Caco-2 (cell line): ENCODE measurements around the gene MAP7D3. TPM values are rescaled to one million over a fixed set of nuclear protein-coding genes. Genes with fewer than 3 reads are reported as not detected.

Experiments
- BruUV-seq: library from RNA; stranded (reverse); fragments of 400-500 nt; replicated peaks from 2 replicates; lab custom pipeline; 2021; lab: Mats Ljungman, UMichigan
- CTCF ChIA-PET: fragments of 300-600 bp; sonication (Branson Sonifier 250); formaldehyde crosslinking; loops from one replicate; lab custom pipeline; 2022; ENCODE audit warnings: antibody characterized with exemption; lab: Charles Lee
- POLR2A ChIA-PET: fragments of 300-600 bp; sonication (Branson Sonifier 250); formaldehyde crosslinking; loops from one replicate; lab custom pipeline; 2022; ENCODE audit warnings: antibody characterized with exemption; lab: Charles Lee
- DNase-seq, 2 experiments: peaks; one replicate each; pipeline versions ENCODE4 v3.0.0 to v3.0.0-alpha.2; 2020 to 2022
- H3K27me3 ChIP-seq: replicated peaks from 2 replicates; pipeline ENCODE4 v1.6.0; 2011; ENCODE audit warnings: low read length; ENCODE audit not compliant: control insufficient read depth, insufficient read depth
- H3K36me3 ChIP-seq: 2 replicates; pipeline ENCODE4 v1.5.1; 2011; ENCODE audit warnings: low read length; ENCODE audit not compliant: control insufficient read depth, insufficient read depth
- H3K4me1 ChIP-seq: fragments of 250-450 bp; sonication (Bioruptor Pico); 2 replicates; pipeline ENCODE4 v1.5.1; 2020; ENCODE audit warnings: mild to moderate bottlenecking
- H3K4me3 ChIP-seq: 2 replicates; pipeline ENCODE4 v1.5.1; 2011; ENCODE audit warnings: low read depth, mild to moderate bottlenecking, control low read depth, low read length
- H3K9me3 ChIP-seq: fragments of 250-450 bp; sonication (Bioruptor Pico); 2 replicates; pipeline ENCODE4 v1.5.1; 2020; ENCODE audit warnings: mild to moderate bottlenecking, moderate library complexity
- H3K27ac Mint-ChIP-seq: one replicate; pipeline ENCODE4 v1.8.0; 2022; ENCODE audit warnings: mixed read lengths; ENCODE audit not compliant: unreplicated experiment
- H3K27me3 Mint-ChIP-seq: one replicate; pipeline ENCODE4 v1.8.0; 2022; ENCODE audit warnings: mixed read lengths; ENCODE audit not compliant: insufficient read depth, unreplicated experiment
- H3K36me3 Mint-ChIP-seq: one replicate; pipeline ENCODE4 v1.8.0; 2022; ENCODE audit warnings: mild to moderate bottlenecking, mixed read lengths; ENCODE audit not compliant: insufficient read depth, unreplicated experiment
- H3K4me1 Mint-ChIP-seq: one replicate; pipeline ENCODE4 v1.8.0; 2022; ENCODE audit warnings: low read depth, mixed read lengths; ENCODE audit not compliant: unreplicated experiment
- H3K4me3 Mint-ChIP-seq: one replicate; pipeline ENCODE4 v1.8.0; 2022; ENCODE audit warnings: mild to moderate bottlenecking, moderate library complexity, mixed read lengths; ENCODE audit not compliant: unreplicated experiment
- H3K9me3 Mint-ChIP-seq: one replicate; pipeline ENCODE4 v1.8.0; 2022; ENCODE audit warnings: mixed read lengths; ENCODE audit not compliant: unreplicated experiment
- intact Hi-C: fragments of 100-400 bp; cut with micrococcal nuclease; formaldehyde crosslinking; loops from one replicate; pipeline ENCODE4 v1.10.0; 2022; ENCODE audit not compliant: unreplicated experiment
- total RNA-seq: library from RNA; stranded (reverse); gene quantifications from 2 replicates; pipeline ENCODE4 v1.2.3, GENCODE V29; 2022
- TF ChIP-seq, protein P1 (sequence below), 2 experiments: fragments of 200-600 bp in 1 of 2; IDR thresholded peaks; 1 replicate in 1 of 2; 2 replicates in 1 of 2; pipeline versions ENCODE4 v1.5.1 to v1.8.0; 2011 to 2022; ENCODE audit warnings: antibody characterized with exemption in 1 of 2, control low read depth in 1 of 2, inconsistent platforms in 1 of 2, low read depth in 1 of 2, low read length in 1 of 2, mild to moderate bottlenecking in 1 of 2, moderate library complexity in 1 of 2; ENCODE audit not compliant: insufficient read depth in 1 of 2, severe bottlenecking in 1 of 2, unreplicated experiment in 1 of 2

The MAP7D3 gene
- total RNA-seq, 1 experiment from 2014 or later = 6.0 TPM

DNA sequence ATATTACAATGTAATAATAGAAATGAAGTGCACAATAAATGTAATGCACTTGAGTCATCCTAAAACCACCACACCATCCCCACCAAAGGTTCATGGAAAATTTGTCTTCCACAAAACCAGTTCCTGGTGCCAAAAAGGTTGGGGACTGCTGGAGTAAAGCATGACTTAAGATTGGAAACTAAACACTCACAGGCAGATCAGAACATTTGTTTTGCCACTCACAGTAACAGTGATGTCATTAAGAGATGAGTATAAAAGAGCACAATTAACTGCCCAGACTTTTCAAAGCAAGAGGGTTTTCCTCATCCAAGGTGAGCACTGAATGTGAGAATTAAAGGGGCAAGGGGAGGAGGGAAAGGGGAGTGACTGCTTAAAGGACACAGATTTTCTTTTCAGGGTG, 35.6 kb downstream of the MAP7D3 start:
- ChIA-PET CTCF (no interaction called here), POLR2A (no interaction called here)
- Histone ChIP-seq H3K9me3 (no peaks in the 10 kb centered on the region), H3K36me3 (no peaks in the 10 kb centered on the region), H3K4me3 (no peak overlapping the region), H3K4me1 (peaks cover 3% of the 10 kb centered on the region; the same call in 1 of the 2 replicates), H3K27me3 (no peaks in the 10 kb centered on the region)
- intact Hi-C loops = no loop called here
- Mint-ChIP-seq H3K9me3 (no peaks in the 10 kb centered on the region), H3K27me3 (no peaks in the 10 kb centered on the region), H3K36me3 (no peaks in the 10 kb centered on the region), H3K4me3 (no peak overlapping the region), H3K4me1 (no peaks in the 10 kb centered on the region), H3K27ac (no peak overlapping the region)
- DNase-seq = no peak
- TF ChIP-seq, protein P1, sequence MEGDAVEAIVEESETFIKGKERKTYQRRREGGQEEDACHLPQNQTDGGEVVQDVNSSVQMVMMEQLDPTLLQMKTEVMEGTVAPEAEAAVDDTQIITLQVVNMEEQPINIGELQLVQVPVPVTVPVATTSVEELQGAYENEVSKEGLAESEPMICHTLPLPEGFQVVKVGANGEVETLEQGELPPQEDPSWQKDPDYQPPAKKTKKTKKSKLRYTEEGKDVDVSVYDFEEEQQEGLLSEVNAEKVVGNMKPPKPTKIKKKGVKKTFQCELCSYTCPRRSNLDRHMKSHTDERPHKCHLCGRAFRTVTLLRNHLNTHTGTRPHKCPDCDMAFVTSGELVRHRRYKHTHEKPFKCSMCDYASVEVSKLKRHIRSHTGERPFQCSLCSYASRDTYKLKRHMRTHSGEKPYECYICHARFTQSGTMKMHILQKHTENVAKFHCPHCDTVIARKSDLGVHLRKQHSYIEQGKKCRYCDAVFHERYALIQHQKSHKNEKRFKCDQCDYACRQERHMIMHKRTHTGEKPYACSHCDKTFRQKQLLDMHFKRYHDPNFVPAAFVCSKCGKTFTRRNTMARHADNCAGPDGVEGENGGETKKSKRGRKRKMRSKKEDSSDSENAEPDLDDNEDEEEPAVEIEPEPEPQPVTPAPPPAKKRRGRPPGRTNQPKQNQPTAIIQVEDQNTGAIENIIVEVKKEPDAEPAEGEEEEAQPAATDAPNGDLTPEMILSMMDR (IDR thresholded peaks at IDR 0.05; ENCODE audit: insufficient read depth in 1 of 2, low read depth in 1 of 2, low read length in 1 of 2, severe bottlenecking in 1 of 2, unreplicated experiment in 1 of 2) = no peak
- no TSS peak for BruUV-seq

DNA sequence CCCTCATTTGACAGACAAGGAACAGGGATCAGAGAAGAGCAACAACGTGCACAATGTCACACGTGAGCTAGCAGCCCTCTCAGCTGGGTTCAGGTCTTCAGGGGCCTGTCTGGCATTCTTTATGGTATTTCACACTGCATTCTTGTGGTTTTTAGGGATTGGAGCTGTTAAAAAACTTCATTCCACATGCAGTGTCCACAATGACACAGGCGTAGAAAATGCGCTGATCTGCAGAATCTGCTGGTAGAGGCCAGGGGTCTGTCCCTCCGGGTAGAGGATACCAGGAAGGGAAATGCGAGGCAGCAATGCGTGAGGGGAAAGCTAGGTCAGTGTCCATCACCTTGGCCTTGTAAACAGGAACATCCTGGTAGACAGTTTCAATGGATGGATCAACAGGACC, 36.6 kb downstream of the MAP7D3 start:
- POLR2A ChIA-PET = interaction anchor here (0.6 kb wide), 1 partner anchor 547 kb away, joined by 3 read pairs; no protein-coding TSS in a partner anchor
- H3K27me3 Mint-ChIP-seq = no peaks in the 10 kb centered on the region
- intact Hi-C loops = no loop called here
- DNase-seq = peak in 1 of 2 experiments; percentile 9
- H3K9me3 Mint-ChIP-seq = no peaks in the 10 kb centered on the region
- Histone ChIP-seq H3K9me3 (no peaks in the 10 kb centered on the region), H3K4me3 (no peak overlapping the region), H3K36me3 (no peaks in the 10 kb centered on the region), H3K4me1 (no peaks in the 10 kb centered on the region), H3K27me3 (no peaks in the 10 kb centered on the region)
- H3K4me3 Mint-ChIP-seq = no peak overlapping the region
- H3K36me3 Mint-ChIP-seq = no peaks in the 10 kb centered on the region
- H3K4me1 Mint-ChIP-seq = no peaks in the 10 kb centered on the region
- TF ChIP-seq, protein P1 (IDR thresholded peaks at IDR 0.05; ENCODE audit: insufficient read depth in 1 of 2, low read depth in 1 of 2, low read length in 1 of 2, severe bottlenecking in 1 of 2, unreplicated experiment in 1 of 2) = no peak
- no peak overlapping the region for H3K27ac Mint-ChIP-seq
- CTCF ChIA-PET = interaction anchor here (0.6 to 0.9 kb wide), 2 partner anchors 186 to 626 kb away, joined by 3 read pairs; no protein-coding TSS in a partner anchor
- no TSS peak for BruUV-seq

DNA sequence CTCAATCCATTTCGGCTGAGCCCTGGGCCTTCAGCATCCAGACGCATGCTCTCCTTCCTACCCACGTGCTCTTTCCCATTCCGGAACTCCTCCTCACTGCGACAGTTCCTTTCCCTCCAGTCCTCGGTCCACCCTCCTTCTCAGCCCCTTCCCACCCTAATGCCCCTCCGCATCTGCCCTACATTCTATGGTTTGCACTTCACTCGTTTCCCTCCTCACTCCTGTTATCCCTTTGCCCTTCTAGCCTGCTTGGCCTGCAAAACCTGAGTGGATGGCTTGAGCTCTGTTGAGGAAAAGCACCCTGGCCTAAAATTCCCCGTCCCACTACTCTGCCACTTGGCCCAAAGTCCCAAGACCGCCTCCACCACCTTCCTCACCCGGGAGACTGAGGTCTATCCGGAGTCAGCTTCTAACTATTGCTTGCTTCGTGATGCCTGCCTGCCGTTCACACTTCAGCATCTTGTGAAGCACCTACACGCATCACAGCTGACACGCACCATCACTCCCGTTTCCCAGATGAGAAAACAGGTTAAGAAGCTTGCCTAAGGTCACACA, 38.6 kb downstream of the MAP7D3 start:
- Histone ChIP-seq H3K4me1 (no peaks in the 10 kb centered on the region), H3K27me3 (no peaks in the 10 kb centered on the region), H3K9me3 (no peaks in the 10 kb centered on the region), H3K4me3 (no peak overlapping the region), H3K36me3 (no peaks in the 10 kb centered on the region)
- DNase-seq = no peak
- BruUV-seq = no TSS peak
- ChIA-PET CTCF (no interaction called here), POLR2A (no interaction called here)
- H3K4me1 Mint-ChIP-seq = no peaks in the 10 kb centered on the region
- H3K27ac Mint-ChIP-seq = no peak overlapping the region
- no peaks in the 10 kb centered on the region for H3K36me3 Mint-ChIP-seq
- no peak overlapping the region for H3K4me3 Mint-ChIP-seq
- H3K27me3 Mint-ChIP-seq = no peaks in the 10 kb centered on the region
- H3K9me3 Mint-ChIP-seq = no peaks in the 10 kb centered on the region
- TF ChIP-seq, protein P1 (IDR thresholded peaks at IDR 0.05; ENCODE audit: insufficient read depth in 1 of 2, low read depth in 1 of 2, low read length in 1 of 2, severe bottlenecking in 1 of 2, unreplicated experiment in 1 of 2) = no peak
- intact Hi-C loops = no loop called here
